UCSD-AML1 (cell line): ENCODE data around the gene UTP20.
"Not testable (repeated sequence)": the region's sequence is repeated elsewhere in the genome, so short reads cannot be mapped to it uniquely, and the experiment has no call there.

Experiments used
- DNase-seq: peaks from one replicate; lab custom pipeline; 2025; ENCODE audit not compliant: unreplicated experiment; lab: John Stamatoyannopoulos, UW

UTP20 gene

DNA sequence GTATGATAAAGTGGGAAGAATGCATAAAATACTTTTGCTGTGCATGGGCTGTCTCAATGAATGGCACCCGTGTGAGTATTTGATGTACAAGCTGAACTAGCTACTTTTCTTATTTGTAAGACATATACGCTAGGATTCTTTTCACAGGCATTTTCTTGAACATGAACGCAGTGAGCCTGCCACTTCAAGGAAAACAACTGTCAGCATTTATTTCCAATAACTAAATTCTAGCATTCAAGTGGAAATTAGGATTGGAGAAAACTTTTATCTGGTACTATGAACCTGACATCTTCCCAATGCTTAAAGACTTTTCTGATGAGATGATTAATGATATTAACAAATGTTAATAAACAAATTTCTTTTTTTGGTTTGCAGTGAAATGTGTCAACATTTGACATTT is 45.7 kb downstream of the UTP20 start:
- DNase-seq = no peak

DNA sequence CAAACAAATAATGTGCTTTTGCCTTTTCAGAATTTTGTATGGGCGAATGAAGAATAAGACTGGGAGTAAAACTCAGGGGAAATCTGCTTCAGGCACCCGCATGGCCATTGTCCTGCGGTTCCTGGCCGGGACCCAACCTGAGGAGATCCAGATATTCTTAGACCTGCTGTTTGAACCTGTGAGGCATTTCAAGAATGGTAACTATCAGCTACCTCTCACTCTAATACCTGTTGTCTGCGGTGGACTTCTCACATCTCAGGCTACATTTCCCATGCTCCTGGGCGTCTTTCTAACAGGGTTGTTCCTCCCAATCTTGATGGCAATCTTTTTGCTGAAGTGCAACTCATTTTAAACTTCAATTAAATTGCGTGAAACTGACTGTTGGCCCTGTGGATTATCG is 47.1 kb downstream of the UTP20 start:
- DNase-seq = no peak

DNA sequence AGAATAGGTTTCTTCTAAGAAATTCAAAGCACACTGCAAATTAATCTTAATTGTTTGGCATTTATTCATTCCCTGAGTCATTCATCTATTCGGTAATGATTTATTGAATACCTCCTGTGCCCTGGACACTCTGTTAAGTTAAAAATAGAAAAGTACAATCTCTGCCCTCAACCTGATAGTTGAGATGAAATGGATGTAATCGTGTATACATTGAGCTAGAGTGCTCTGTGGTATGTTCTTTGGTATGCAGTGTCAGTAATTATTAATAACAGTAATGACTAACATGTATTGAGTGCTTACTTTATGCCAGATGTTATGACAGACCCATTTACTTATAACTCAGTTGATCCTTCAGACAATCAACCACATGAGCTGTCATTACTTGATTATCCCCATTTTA is 47.6 kb downstream of the UTP20 start:
- no peak for DNase-seq

DNA sequence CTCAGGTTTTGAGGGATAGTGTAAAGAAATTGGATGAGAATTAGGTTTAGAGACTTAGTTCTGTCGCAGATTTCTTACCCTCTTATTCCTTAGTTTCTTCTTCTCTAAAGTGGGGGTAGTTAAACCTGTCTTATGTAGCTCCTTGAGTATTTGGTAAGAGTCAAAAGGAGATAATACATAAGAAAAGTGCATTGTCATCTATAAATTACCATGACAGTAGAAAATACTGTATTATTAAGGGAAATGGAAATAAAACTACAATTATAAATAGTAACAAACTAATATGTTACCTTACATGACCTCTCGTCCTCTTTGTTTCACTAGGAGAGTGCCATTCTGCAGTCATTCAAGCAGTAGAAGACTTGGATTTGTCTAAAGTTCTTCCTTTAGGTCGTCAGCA is 49.0 kb downstream of the UTP20 start:
- DNase-seq = no peak

DNA sequence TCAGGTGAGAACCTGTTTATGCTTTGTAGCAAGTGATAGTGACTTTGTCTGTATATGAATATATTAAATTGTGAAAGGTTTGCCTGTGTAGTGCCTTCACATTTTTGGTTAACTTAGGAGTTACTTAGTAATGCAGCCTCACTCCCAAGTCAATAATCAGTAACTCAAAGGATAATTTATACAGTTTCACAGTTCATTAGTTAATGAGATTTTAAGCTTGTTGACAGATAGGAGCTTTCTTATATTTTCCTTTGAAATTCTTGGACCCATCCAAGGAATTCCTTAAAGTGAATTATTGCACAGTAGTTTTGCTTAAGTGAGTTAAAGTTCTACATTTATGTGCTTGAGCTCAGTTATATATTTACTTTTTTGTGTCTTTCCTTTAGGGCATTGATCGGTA is 50.7 kb downstream of the UTP20 start:
- DNase-seq = no peak

DNA sequence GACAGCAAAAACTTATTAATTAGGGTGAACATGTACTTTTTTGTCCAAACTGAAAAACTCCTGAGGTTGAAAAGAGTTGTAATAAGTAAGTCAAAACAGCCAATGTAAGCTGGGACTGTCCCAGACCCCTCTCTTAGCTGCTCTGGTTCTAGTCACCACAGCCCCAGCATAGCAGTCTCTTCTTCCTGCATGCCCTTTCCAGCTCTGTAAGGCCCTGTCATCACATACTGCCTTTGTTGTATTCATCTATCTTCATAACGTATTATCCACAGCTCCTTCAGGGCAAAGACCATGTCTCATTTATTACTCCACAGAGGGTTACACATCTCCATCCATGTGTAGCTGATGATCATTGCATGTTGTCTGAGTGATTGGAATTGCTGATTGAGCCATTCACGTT is 56.5 kb downstream of the UTP20 start:
- DNase-seq = no peak

DNA sequence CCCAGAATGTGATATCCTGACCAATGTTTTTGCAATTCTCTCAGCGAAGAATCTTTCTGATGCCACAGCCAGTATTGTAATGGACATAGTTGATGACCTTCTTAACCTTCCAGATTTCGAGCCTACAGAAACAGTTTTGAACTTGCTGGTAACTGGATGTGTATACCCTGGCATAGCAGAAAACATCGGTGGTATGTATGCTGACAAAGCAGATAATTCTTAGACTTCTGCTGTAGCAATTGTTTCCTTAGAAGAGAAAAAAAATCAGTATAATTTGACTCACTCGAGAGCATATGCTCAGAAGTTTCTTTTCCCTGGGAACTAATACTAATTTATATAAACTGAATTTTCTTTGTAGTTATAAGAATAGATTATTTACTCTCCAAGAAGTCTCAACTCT is 58.2 kb downstream of the UTP20 start:
- no peak for DNase-seq

DNA sequence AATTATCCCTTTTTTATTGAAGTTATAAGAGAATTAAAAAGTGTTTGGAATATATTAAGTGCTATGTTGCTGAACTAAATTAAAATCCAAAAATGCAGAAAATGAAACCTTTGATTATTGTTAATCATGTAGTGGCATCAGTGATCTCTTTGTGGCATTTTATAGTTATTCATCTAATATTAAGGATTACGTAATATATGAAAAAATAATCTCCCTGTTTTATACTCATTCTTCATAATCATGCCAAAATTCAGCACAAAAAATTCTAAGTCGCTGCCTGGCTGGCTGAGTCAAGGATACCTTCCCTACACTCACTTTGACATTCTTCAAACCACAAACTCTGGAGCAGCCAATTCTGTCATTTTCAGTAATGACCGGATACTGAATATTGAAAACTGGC is 64.0 kb downstream of the UTP20 start:
- DNase-seq = no peak

DNA sequence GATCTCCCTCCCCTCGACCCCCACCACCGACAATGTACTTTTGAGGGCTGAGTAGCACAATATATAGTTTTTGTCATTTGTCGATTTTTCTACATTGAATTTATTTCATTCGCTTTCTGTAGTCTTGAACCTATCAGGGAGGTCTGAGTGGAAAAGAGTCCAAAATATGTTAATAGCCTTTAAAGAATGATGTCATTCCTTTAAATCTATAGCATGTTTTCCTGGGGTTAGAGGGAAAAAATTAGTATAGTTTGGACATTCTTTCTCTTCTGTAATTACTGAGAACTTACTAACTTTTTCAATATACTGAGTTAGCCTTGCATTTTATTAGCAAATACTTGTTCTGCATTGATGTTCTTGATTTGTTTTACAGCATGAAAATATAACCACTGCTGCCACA is 71.8 kb downstream of the UTP20 start:
- DNase-seq = no peak

DNA sequence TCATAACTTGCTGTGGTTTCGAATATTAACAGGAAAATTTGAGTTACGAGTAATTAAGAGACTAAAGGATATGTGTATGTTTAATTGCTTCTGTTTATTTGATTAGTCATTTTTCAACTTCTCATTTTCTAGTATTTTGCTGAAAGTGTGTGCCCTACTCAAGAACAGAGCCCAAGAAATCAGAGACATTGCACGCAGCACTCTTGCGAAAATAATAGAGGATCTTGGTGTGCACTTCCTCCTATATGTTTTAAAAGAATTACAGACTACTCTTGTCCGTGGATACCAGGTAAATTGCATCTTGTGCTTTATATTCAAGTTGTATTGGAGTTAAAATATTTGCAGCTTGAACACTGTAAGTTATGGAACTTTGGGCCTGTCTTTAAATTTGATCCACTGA is 76.9 kb downstream of the UTP20 start:
- DNase-seq = no peak

DNA sequence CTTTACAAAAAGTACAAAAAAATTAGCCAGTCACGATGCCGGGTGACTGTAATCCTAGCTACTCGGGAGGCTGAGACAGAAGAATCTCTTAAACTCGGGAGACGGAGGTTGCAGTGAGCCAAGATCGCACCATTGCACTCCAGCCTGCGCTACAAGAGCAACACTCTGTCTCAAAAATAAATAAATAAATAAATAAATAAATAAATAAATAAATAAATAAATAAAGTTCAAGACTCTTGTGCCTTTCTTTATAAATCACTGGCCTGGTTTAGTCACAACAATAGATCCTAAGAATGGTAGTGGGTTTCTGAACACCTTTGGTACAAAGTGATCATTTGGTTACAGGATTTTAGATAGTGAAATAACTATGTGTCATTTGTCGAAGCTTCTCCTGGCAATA is 81.5 kb downstream of the UTP20 start:
- no peak for DNase-seq

DNA sequence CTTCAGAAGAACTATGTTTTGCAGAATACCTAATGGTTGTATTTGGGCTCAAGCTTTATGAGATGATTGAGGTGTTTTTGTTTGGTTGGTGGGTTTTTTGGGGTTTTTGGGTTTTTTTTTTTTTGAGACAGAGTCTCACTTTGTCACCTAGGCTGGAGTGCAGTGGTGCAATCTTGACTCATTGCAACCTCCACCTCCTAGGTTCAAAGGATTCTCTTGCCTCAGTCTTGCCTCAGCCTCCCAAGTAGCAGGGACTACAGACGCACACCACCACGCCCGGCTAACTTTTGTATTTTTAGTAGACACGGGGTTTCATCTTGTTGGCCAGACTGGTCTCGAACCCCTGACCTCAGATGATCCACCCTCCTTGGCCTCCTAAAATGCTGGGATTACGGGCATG is 88.1 kb downstream of the UTP20 start:
- no peak for DNase-seq

DNA sequence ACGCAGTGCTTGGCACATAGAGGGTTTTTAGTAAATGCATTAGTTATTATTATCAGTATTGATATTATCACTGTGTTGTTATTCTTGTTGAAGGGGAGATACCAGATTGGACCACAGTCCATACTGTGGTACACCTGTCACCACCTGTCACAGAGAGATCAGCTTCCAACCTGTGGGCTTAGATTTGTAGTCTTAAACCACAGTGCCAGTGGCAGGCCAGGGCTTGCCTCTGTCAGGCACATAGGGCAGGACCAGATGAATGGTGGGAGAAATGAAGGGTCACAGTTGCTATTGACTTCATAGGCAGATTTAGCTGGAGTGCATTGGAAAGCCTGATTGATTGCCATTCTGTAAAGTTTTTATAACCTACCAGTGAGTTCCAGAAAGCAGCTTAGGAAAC is 92.5 kb downstream of the UTP20 start:
- DNase-seq = no peak

DNA sequence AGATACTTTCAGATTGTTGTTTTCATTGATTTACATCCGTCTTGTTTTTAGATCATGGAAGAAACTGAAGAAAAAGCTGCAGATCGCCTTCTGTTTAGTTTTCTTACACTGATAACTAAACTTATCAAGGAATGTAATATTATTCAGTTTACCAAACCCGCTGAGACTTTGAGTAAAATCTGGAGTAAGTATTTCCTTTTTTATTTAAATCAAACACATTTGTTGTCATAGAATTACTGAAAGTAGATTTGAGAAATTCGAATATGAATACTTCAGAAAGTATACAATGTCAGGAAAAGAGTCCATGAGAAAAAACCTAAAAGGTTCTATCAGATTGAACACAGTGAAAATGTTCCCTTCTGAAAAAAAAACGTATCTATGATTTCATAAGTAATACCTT is 95.7 kb downstream of the UTP20 start:
- DNase-seq = no peak

DNA sequence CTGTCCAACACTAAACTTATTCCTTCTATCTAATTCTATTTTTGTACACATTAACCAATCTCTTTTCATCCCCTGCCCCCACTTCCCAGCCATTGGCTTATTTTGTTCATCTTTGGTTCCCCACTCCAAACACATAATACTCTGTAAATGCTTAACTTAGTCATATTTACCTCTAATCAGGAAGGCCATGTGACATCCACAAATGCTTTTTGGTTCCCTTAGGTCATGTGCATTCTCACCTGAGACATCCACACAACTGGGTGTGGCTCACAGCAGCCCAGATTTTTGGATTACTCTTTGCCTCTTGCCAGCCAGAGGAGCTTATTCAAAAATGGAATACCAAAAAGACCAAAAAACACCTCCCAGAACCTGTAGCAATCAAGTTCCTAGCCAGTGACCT is 99.2 kb downstream of the UTP20 start:
- no peak for DNase-seq

DNA sequence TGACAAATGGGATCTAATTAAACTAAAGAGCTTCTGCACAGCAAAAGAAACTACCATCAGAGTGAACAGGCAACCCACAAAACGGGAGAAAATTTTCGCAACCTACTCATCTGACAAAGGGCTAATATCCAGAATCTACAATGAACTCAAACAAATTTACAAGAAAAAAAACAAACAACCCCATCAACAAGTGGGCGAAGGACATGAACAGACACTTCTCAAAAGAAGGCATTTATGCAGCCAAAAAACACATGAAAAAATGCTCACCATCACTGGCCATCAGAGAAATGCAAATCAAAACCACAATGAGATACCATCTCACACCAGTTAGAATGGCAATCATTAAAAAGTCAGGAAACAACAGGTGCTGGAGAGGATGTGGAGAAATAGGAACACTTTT is 111.3 kb downstream of the UTP20 start:
- not testable (repeated sequence) for DNase-seq

DNA sequence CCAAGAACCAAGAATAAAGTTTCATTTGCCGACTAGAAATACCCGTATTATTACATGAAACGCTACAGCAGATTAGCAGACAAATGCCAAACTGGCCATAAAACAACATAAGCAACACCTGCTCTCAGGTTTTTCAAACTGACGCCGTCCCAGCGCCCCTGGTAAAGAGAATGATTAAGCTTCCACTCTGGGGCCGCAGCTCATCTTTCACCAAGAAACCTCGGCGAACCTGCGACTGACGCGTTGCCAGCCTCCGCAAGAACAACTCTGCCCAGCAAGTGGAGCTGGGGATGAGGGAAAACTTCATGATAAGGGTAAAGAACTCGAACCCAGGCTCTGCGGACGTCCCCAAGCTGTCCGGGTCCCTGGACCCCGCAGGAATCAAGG is 127.1 kb downstream of the UTP20 start:
- DNase-seq = no peak

DNA sequence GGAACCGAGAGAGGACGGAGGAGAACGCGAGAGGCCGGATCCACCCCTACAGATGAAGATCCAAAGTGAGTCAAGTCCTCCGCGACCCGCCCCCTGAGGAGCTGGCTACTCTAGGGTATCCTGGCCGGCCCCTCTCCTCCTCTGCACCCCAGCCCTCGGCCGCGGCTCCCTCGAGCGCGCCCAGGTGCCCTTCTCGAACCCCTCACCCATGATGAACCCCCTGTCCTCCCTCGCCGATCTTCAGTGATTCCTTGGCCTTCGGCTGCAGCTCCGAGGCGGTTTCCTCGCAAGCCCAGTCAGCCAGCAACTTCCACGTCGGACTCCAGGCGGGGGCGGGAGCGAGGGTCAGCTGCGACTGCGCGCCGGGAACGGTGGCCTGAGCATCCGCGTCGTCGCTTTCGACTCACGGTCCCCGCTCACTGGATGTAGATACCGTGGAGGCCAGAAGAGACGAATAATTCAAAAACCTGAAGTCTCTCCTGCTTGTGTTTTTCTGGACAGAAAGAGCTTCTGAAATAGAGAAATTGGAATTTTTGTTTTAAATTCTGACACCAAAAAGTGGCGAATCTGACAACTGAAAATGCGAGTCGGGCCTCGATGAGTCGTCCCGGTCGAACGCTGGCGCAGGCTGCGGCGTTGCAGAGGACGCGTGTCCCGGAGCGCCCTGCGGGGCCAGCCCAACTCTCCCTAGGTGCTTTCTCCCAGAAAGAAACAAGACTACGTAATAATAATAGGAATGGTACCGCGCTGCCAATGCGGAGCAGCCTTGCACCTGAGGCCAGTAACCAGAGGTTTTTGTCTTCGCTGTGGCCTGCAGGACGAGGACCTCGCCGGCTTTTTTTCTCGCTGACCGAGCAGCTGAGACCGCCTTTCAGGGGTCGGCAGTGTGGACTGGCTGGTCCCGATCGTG is 127.8 kb downstream of the UTP20 start, which contains the start of gene ARL1:
Gene ARL1, minus strand, starts transcription at position 337 of the 910 bp plus-strand sequence. Its CDS starts 127 bp downstream, at position 210.
- DNase-seq = peak; percentile 86

DNA sequence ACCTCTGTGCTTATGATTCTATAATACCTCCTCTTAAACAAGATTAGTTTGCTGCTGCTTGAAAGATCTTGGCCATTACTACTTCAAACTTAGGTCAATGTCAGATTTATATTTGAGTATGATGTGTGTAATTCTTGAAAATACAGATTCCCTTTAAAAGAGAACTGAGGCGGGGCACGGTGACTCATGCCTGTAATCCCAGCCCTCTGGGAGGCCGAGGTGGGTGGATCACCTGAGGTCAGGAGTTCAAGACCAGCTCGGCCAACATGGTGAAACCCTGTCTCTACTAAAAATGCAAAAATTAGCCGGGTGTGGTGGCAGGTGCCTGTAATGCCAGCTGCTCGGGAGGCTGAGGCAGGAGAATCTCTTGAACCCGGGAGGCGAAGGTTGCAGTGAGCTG is 130.3 kb downstream of the UTP20 start:
- DNase-seq = not testable (repeated sequence)

DNA sequence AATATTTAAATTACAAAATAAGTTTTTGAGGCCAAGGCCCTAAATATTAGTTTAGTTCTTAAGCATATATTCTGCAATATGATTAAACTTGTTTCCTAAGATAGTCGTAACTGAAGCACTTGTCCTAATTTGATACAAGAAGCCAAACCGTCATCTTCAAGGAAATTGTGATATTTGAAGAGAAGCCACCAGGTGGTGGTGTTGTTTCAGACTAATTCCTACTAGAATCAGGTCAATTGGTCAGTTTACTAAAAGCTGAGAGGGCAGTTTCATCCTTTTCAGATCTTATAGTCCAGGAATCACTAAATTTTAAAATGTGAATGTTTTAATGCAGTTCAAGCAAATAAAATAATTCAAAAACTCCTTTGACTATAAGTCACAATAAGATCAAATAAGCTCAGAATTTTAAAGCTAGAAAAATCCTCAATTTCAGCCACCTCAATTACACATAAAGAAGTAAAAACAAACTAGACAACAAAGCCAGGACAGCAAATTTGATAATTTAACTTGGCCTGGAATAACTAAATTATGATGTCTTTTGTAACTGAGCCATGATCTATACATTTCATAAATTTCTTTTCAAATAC is 134.7 kb downstream of the UTP20 start:
- no peak for DNase-seq

DNA sequence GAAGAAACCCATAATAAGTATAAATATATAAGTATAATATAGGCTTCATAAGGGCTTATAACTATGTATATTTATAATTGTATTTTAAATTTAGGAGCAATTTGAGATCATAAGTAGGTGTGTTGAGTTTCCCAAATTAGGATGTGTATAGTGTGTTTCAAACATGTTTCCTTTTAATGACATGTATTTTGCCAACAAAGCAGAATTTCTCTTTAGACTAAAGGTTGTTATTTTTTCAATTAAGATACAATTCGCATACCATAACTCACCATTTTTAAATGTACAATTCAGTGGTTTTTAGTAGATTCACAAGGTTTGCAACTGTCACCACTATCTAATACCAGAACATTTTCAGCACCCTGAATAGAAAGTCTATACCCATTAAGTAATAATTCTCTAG is 135.3 kb downstream of the UTP20 start:
- DNase-seq = no peak

DNA sequence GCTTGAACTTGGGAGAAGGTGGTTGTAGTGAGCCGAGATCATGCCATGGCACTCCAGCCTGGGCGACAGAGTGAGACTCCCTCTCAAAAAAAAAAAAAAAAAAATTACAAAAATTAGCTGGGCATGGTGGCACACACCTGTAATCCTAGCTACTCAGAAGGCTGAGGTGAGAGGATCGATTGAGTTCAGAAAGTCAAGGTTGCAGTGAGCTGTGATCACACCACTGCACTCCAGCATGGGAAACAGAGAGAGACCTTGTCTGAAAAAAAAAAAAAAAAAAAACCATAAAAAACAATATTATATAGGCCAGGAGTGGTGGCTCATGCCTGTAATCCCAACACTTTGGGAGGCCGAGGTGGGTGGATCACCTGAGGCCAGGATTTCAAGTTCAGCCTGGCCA is 142.2 kb downstream of the UTP20 start:
- not testable (repeated sequence) for DNase-seq

DNA sequence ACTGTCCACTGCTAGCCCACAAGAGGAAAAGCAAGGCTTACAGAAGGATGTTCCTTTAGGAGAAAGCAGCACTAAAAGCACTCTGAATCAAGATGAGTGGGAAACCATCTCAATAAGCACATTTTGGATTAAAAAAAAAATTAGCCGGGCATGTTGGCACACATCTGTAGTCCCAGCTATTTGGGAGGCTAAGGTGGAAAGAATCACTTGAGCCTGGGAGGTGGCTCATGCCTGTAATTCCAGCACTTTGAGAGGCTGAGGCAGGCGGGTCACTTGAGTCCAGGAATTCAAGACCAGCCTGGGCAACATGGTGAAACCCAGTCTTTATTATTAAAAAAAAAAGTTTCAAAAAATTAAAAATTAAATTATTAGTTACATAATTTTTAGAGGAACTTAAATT is 144.7 kb downstream of the UTP20 start:
- no peak for DNase-seq
